ENCODE measurements around the gene PLXDC2.

DNA sequence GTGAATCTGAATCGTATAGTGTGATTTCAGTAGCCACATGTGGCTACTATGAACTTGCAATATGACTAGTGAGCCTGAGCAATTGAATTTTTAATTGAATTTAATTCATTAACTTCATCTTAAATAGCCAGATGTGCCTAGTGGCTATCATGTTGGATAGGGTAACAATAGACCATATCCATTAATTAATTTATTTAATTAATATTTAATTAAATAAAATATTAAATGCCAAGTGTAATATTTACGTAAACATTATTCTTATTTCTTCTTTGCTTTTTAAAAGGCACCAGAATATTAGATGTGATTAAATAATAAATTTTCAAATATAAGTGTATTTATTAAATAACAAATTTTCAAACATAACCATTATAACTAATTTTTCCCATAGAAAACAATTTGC, 354.4 kb downstream of the PLXDC2 start:
- TF ChIP-seq, protein P1, sequence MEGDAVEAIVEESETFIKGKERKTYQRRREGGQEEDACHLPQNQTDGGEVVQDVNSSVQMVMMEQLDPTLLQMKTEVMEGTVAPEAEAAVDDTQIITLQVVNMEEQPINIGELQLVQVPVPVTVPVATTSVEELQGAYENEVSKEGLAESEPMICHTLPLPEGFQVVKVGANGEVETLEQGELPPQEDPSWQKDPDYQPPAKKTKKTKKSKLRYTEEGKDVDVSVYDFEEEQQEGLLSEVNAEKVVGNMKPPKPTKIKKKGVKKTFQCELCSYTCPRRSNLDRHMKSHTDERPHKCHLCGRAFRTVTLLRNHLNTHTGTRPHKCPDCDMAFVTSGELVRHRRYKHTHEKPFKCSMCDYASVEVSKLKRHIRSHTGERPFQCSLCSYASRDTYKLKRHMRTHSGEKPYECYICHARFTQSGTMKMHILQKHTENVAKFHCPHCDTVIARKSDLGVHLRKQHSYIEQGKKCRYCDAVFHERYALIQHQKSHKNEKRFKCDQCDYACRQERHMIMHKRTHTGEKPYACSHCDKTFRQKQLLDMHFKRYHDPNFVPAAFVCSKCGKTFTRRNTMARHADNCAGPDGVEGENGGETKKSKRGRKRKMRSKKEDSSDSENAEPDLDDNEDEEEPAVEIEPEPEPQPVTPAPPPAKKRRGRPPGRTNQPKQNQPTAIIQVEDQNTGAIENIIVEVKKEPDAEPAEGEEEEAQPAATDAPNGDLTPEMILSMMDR (IDR thresholded peaks at IDR 0.05; ENCODE audit: poor library complexity), result no peak
- TF ChIP-seq EZH2phosphoT487 (IDR thresholded peaks at IDR 0.05; ENCODE audit: low read depth, severe bottlenecking, unreplicated experiment), result no peak
- TF ChIP-seq EZH2 (IDR thresholded peaks at IDR 0.05; ENCODE audit: borderline replicate concordance), result no peak

Measured in hepatocyte (in vitro differentiated cells).